COLO829 (cell line): ENCODE measurements around the gene RGS6.

ENCODE experiments used
- DNase-seq: peaks from one replicate; pipeline ENCODE4 v3.0.0; 2012; ENCODE audit warnings: low spot score

The RGS6 gene

GRCh38 chr14:72247896-72248465 is 315.8 kb downstream of the RGS6 start:
- DNase-seq, result no peak

DNA sequence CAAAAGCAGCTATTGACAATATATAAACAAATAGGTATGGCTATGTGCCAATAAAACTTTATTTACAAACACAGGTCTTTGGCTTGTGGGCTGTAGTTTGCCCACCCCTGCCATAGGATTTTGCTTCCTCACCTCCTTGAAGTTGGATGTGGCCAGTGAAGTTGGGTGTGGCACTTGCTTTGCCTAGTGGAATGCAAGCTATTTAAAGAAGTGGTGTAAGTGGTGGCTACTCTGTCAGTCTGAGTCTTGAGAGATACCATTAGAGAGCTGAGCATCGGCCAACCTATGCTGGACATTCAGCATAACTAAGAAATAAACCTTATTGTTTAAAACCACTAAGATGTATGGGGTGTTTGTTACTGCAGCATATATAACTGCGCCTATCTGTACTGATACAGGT is 321.3 kb downstream of the RGS6 start:
- no peak for DNase-seq

DNA sequence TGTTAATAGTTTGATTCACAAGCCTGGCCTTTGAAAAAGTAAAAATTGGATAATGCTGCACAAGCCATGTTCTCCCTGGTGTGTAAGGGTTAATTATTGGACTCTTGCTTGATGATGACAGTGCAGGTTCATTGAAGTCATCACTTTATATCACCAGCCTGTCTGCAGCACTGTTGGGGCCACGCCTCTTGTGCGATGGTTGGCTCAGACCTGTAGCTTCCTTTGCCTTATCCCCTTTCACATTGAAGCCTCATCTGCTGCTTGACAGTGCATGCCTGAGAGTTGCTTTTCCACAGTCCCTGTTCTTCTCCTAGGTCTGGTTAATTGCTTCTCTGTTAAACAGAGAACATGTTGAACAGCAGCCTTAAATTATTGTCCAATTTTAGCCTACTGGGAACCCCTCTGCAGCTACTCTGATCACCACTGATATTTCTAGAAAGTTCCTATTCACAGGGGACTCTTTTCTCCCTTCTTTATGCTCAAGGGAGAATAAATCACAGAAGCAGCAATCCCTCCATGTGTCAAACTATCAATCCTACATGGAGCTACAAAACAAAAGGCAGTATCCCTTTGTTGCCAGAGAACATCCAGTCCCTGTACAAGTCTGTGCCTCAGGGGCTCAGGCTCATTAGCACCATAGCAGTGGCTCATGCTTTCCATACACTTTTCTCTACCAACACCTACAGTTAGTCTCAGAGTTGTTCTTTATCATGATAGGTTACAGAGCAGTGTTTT is 322.1 kb downstream of the RGS6 start:
- no peak for DNase-seq

- DNase-seq, result no peak
These were observed 322.8 kb downstream of the RGS6 start for GRCh38 chr14:72254937-72255472.

DNA sequence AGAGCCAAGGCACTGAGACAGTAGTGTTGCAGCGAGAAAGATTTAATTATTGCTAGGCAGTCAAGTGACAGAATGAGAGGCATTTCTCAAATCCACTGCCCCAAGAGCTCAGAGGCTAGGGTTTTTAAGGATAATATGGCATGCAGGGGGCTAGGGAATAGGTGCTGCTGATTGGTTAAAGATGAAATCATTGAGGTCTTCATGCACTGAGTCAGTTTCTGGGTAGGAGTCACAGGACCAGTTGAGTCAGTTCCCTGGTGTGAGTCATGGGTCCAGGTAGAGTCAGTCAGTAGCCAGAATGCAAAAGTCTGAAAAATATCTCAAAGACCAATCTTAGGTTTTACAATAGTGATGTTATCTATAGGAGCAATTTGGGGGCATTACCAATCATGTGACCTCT is 323.8 kb downstream of the RGS6 start:
- no peak for DNase-seq

DNA sequence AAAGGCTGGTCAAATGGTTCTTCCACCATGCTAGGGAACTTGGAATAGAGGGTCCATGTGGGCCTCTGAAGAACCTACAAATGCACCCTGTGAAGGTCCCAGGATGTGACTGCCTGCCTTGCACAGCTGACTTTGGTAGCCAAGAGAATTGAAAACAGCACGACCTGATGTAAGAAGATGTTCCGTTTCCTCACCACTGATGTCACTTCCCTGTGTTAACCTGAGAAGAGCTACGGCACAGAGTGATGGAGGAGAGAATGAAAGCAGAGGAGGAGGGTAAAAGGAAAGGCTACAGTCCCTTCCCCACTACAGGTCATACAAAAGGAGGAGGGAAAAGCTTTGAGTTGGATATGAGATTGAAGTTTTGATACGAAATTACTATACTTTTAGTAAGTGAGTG is 328.8 kb downstream of the RGS6 start:
- no peak for DNase-seq

DNA sequence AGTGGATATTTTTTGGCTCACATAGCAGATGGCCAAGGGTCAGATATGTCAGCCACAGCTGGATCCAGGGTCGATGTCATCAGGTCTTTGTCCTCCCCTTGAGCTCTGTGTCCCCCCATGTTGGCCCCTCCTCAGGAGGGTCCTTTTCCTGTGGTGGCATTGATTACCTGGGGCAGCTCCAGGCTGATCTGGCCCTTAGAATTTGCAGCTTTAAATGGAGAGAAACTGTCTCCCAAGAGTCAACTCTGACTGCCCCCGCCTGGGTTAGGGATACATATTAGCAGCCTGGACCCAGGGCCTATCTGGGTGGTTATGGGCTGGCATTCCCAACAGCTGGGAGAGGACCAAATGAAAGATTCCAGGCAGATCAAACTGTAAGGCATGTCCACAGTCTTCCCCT is 330.5 kb downstream of the RGS6 start:
- no peak for DNase-seq

DNA sequence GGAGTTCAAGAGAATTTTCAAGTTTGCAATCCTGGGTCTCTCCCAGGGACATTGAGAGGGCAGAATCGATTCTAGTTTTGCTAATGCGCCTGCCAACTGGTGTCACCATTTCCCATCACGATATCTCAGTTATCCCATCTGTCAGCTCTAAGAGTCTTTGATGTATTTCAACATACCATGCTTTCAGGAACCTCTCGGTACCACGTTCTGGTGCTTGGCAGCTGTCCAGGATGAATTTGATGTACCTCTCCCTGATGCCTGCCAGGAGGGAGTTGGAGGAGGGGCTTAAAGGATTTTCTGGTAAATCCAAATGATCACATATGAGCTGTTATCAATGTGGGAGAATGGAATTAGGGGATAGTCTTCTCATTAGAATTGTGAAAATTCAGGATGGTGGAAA is 332.5 kb downstream of the RGS6 start:
- DNase-seq, result no peak

DNA sequence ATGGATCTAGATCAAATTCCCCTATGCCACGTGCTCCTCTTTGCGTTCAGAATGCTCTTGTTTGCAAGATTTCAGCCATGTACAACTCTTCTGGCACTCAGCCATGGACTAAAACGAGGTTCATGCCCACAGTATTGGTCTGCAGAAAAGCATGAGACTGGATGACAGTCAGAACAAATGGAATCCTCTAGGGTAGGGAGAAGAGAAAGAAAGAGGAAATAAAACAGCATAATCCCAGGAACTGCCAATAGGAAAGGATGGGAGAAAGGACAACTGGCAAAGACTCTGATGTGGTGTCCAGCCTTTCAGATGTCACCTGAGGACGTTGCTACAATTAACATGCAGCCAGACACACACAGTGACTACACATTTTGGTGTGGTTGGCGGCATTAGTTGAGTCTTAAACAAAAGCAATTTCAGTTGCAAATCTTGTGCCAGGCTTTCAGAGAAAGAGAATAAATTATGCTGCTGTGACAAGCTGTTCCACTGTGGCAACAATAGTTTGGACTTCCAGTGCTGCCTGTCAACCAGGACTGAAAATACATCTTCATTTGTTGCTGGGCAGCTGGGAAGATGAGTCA is 338.0 kb downstream of the RGS6 start:
- no peak for DNase-seq

DNA sequence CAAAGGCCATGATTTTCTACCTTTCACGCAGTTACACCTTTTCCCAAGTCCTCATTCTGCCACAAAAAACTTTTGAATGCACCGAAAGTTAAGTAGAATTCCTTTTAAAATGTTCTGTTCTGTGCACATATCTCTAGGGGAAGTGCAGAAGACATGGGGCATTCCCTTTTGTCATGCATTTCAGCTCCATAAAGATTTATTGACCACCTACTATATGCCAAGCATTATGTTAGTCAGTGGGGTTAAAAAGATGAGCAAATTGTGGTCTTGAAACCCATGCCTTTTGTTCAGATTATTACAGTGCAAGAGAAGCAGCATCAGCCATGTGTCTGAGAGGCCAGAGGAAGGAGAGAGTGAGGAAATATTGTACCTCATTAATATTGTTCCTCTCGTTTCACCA is 338.5 kb downstream of the RGS6 start:
- no peak for DNase-seq

DNA sequence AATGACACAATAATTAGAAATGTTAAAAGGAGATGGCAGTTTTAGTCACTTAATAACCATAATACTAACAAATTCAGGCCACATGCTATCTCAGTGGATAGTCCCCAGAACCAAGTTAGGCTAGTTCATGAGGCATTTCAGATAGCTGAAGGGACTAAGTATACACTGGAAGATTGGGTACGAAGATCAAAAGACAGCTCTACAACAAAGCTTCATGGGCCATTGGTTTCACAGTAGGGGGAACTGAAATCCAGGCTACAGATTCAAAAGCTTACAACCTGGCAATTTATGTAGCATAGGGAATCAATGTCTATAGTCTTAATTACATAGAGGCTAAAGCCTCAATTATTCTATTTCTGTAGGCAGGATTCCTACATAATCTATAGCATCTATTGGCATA is 343.0 kb downstream of the RGS6 start:
- DNase-seq, result no peak

GRCh38 chr14:72278316-72278715 is 346.1 kb downstream of the RGS6 start:
- no peak for DNase-seq

- no peak for DNase-seq
These were observed 351.9 kb downstream of the RGS6 start for GRCh38 chr14:72284176-72284575.

DNA sequence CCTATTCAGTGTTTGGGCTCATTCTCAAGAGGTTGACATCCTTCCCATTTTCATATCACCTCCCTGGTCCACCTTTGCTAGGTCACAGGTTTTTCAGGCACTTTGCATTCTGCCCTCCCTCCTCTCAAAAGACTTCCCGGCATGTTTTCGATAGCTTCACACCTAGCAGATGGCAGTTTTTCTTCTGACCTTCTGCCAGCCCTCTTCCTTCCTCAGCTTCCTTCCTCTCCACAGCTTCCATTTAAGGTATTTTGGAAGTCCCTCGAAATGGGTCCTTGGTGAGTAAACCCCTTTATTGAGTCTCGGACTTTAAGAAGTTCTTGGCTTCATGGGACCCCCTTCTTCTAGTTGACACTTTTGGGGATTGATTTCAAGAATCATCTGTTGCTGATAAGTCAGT is 358.0 kb downstream of the RGS6 start:
- DNase-seq, result no peak

DNA sequence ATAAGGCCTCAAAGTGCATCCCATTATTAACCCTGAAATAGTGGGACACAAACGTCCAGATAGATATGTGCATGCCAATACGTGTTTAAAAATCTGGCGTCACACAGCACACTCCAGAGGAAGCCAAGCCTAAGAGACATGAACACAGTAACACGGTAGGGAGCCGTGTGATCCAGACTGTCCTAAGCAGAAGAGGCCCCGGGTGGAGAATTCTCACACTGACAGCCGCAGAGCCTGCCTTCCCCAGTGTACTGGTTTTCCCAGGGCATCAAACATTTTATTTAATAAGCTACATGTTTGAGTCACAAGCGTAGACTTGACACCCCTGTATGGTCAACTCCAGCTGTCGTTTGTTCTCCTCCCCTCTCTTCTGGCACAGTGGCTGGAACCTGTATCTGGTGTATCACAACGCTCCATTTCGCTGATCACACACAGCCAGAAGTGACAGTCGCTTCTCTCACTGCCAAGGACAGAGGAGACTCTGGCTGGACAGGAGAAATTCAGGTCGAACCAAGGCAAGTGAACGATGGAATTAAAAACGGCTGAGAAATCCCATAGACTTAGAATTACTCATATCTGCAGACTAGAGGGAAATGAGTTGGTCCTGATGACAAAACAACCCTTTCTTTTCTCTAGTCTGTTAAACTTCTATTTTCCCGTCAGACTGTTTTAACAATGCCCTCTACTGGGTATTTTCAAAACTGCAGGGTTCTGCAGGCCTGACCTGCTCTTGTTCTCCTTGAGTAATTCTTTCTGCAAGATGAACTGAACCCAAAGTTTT is 359.9 kb downstream of the RGS6 start:
- peak; percentile 71 for DNase-seq

DNA sequence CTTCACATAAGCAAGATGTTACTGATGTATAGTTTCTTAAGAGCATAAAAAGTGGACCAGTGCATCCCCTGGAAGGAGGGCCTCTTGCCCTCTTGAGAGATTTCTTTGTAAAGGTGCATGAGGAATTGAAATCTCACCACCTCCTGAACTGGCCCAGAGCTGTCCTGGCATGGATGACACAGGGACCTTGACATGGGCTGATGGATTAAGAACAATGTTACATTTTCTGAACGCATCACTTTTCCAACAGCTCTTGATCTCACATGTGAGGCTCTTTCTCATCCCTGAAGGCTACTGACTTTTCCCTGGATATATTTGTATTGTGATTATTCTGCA is 360.4 kb downstream of the RGS6 start:
- DNase-seq, result no peak

- DNase-seq, result no peak
These were observed 369.1 kb downstream of the RGS6 start for GRCh38 chr14:72301352-72301751.

DNA sequence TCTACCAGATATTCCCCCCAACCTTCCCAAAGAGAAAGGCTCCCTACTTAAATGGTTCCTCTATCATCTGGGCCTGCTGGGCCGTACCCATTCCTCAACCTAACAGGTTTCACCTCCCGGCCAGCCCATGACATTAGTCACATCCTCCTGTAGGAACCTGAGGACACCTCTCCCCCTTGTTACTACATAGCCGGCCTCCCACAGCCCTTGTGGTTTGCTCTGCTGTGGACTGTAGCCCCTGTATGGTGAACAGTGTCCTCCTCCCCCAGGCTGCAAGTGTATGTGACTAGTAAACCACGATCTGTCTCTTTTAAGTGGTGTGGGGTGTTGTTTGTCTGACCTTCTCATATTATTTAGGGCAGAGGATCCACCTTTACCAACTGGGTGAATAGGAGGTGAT is 371.7 kb downstream of the RGS6 start:
- no peak for DNase-seq

DNA sequence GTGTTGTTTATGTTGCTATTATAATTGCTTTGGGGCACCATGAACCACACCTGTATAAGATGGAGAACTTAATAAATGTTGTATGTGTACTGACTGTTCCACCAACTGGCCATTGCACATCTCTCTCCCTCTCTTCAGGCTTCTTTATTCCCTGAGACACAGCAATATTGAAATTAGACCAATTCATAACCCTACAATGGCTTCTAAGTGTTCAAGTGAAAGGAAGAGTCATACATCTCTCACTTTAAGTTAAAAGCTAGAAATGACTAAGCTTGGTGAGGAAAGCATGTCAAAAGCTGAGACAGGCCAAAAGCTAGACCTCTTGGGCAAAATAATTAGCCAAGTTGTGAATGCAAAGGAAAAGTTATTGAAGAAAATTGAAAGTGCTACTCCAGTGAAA is 373.3 kb downstream of the RGS6 start:
- DNase-seq, result no peak

- DNase-seq, result no peak
These were observed 376.8 kb downstream of the RGS6 start for GRCh38 chr14:72308967-72309485.

DNA sequence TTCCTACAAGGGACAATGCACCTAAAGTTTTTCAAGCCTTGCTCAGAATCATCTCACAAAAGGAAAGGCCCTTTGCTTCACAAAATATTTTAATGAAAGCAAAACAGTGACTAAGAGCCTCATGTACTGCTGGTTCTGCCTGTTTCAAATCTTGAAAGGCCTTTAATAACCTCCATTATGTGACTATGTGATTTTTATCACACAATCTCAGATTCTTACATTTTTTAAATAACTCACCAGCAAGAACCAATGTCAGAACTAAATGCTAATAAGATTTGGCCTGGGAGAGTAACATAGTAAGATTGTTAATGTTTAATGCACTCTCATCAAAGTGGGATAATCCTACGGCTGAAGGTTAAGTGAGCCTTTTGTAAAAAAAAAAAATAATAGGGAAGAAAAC is 378.9 kb downstream of the RGS6 start:
- no peak for DNase-seq

- DNase-seq, result no peak
These were observed 379.3 kb downstream of the RGS6 start for GRCh38 chr14:72311516-72311915.
